Neural progenitor cell (in vitro differentiated cells): ENCODE measurements around the gene PLCH2.

Experiments used
- CTCF ChIP-seq: fragments of 200-600 bp; sonication (generic); IDR thresholded peaks from 2 replicates; pipeline ENCODE4 v1.5.1; 2017; ENCODE audit warnings: antibody characterized with exemption, mild to moderate bottlenecking
- EZH2 ChIP-seq: fragments of 200-600 bp; sonication (generic); IDR thresholded peaks from 2 replicates; pipeline ENCODE4 v1.6.1; 2017; ENCODE audit warnings: antibody characterized with exemption, mild to moderate bottlenecking, moderate library complexity
- EZH2phosphoT487 ChIP-seq: fragments of 200-600 bp; sonication (generic); IDR thresholded peaks from 2 replicates; pipeline ENCODE4 v1.6.1; 2017; ENCODE audit warnings: antibody characterized with exemption

- TF ChIP-seq CTCF (no peak), EZH2 (no peak), EZH2phosphoT487 (no peak)
Measured at GRCh38 chr1:2455757-2456156, 20.3 kb upstream of the PLCH2 start.
